Measurements from ENCODE around the gene ERCC3. TPM values are rescaled to one million over a fixed set of nuclear protein-coding genes. Genes with fewer than 3 reads are reported as not detected.
A peak's percentile ranks its signal among the peaks of the same experiment; 100 is the strongest.

ERCC3 gene
- total RNA-seq, 1 experiment from 2014 or later, result 48.1 TPM

GRCh38 chr2:127256866-127257265, 37.1 kb downstream of the ERCC3 start (continued):
- TF ChIP-seq AFF4 (CRISPR knock-in tag; IDR thresholded peaks at IDR 0.05; ENCODE audit: borderline replicate concordance) (no peak), NFE2L1 (CRISPR knock-in tag; IDR thresholded peaks at IDR 0.05) (no peak), FOXP1 (CRISPR knock-in tag; IDR thresholded peaks at IDR 0.05; ENCODE audit: borderline replicate concordance) (no peak), GTF2I (CRISPR knock-in tag; conservative IDR thresholded peaks at IDR 0.05) (no peak), USF2 (CRISPR knock-in tag; IDR thresholded peaks at IDR 0.05) (no peak), AR (CRISPR knock-in tag; IDR thresholded peaks at IDR 0.05) (no peak), TEAD4 (CRISPR knock-in tag; IDR thresholded peaks at IDR 0.05) (no peak), GABPB1 (CRISPR knock-in tag; IDR thresholded peaks at IDR 0.05) (no peak), TP53 (CRISPR knock-in tag; IDR thresholded peaks at IDR 0.05) (no peak), EMX1 (CRISPR knock-in tag; IDR thresholded peaks at IDR 0.05) (no peak), CTCF (IDR thresholded peaks at IDR 0.05) (no peak), MXD4 (CRISPR knock-in tag; IDR thresholded peaks at IDR 0.05; ENCODE audit: borderline replicate concordance) (no peak), SMAD4 (CRISPR knock-in tag; IDR thresholded peaks at IDR 0.05) (no peak)

- ATAC-seq (no peak; the same call in 1 of the 2 replicates), DNase-seq (ENCODE audit: low spot score) (no peak)
- Mint-ChIP-seq H3K4me1 (no peaks in the 10 kb centered on the region), H3K9me3 (no peaks in the 10 kb centered on the region), H3K36me3 (peaks cover 31% of the 10 kb centered on the region), H3K27ac (0 out of 2 replicates have a peak overlapping the region, but pooled peaks have one; percentile 38), H3K4me3 (no peak overlapping the region), H3K27me3 (ENCODE audit: low read depth) (no peaks in the 10 kb centered on the region)
- ChIA-PET CTCF (interaction anchor here (0.7 to 1.1 kb wide), 2 partner anchors 48 to 55 kb away, joined by 3 read pairs; no protein-coding TSS in a partner anchor), POLR2A (no interaction called here)
- no peak for TF ChIP-seq GABPB1 (CRISPR knock-in tag; IDR thresholded peaks at IDR 0.05)
Observed at GRCh38 chr2:127256381-127256780, 37.6 kb downstream of the ERCC3 start.

GRCh38 chr2:127255721-127256120, 38.2 kb downstream of the ERCC3 start:
- no peaks in the 10 kb centered on the region for H3K9me3 Mint-ChIP-seq
- ChIA-PET CTCF (interaction anchor here (1.1 to 2.0 kb wide), 2 partner anchors 54 to 59 kb away, joined by 3 to 6 read pairs; no protein-coding TSS in a partner anchor), POLR2A (no interaction called here)
- H3K27ac Mint-ChIP-seq, result no peak overlapping the region
- no peak overlapping the region for H3K4me3 Mint-ChIP-seq
- no peak for DNase-seq (ENCODE audit: low spot score)
- no peaks in the 10 kb centered on the region for H3K27me3 Mint-ChIP-seq (ENCODE audit: low read depth)
- peaks cover 25% of the 10 kb centered on the region for H3K36me3 Mint-ChIP-seq
- no peaks in the 10 kb centered on the region for H3K4me1 Mint-ChIP-seq
- ATAC-seq, result no peak
- no peak for TF ChIP-seq ATF1 (CRISPR knock-in tag; IDR thresholded peaks at IDR 0.05)
- no peak for TF ChIP-seq FOXP4 (CRISPR knock-in tag; IDR thresholded peaks at IDR 0.05)
- TF ChIP-seq ZNF532 (CRISPR knock-in tag; IDR thresholded peaks at IDR 0.05; ENCODE audit: borderline replicate concordance), result no peak
- no peak for TF ChIP-seq SMAD4 (CRISPR knock-in tag; IDR thresholded peaks at IDR 0.05)
- TF ChIP-seq JUN (CRISPR knock-in tag; IDR thresholded peaks at IDR 0.05), result no peak
